LNCaP clone FGC (cell line): ENCODE measurements around the gene USP49.

Source experiments
- DNase-seq: peaks from one replicate; pipeline ENCODE4 v3.0.0-alpha.2; 2011; ENCODE audit warnings: low read depth
- H3K4me3 ChIP-seq: 2 replicates; pipeline ENCODE4 v1.5.1; 2011; ENCODE audit warnings: mild to moderate bottlenecking, low read depth, low read length, control low read depth
- CTCF ChIP-seq: IDR thresholded peaks from 2 replicates; pipeline ENCODE4 v1.5.1; 2012; ENCODE audit warnings: mild to moderate bottlenecking; ENCODE audit not compliant: control insufficient read depth, insufficient read depth; ENCODE audit errors: extremely low read depth

The USP49 gene

DNA sequence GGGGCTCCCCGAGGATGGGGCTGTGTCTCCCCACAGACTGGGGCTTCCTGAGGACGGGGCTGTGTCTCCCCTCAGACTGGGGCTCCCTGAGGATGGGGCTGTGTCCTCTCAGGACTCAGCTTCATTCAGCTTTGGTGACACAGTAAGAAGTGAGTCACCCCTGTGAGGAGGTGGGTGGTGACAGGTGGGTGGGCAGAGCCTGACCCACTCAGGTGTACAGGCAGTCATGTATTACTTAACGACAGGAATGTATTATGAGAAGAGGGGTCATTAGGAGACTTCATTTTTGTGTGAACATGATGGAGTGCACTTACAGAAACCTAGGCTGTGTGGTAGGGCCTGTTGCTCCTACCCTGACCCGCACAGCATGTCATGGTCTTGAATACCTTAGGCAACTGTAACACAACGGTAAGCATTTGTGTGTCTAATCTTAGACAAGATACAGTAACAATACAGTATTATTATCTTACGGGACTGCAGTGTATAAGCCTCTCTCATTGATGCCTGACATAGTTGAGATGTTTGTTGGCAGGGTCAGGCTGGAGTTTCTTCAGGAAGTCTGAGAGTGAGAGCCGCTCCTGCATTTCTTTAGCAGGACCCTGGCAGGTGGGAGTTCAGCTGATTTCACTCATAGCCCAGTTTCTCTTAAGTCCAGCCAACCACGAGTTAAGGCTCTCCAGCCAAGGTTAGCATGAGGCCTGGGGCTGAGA lies 137.1 kb downstream of the USP49 start:
- no peak for DNase-seq
- TF ChIP-seq CTCF, result no peak
- no peak overlapping the region for H3K4me3 ChIP-seq

- H3K4me3 ChIP-seq, result no peak overlapping the region
- TF ChIP-seq CTCF, result no peak
These were observed 137.9 kb downstream of the USP49 start for GRCh38 chr6:41757271-41757670.

GRCh38 chr6:41756354-41756753 lies 138.8 kb downstream of the USP49 start:
- H3K4me3 ChIP-seq, result no peak overlapping the region
- DNase-seq, result no peak
- TF ChIP-seq CTCF, result no peak

More at GRCh38 chr6:41757271-41757670, 137.9 kb downstream of the USP49 start:
- no peak for DNase-seq

DNA sequence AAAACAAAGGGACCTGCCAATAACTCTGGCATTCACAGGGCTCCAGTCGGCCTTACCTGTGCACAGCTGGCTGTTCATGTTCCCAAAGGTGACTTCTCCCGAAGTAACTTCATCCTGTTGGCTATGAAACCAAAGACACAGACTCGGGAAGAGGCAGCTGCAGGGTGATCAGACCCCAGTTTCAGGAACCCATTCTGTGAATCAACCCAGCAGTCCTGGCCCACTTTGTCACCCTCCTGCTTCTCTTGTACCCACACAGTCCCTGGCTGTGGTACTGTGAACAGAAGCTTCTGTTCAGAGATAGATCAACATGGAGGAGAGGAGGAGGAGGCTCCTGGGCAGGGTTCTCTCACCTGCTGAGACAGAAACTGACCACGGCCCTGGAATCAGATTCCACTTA lies 139.3 kb downstream of the USP49 start:
- no peak for DNase-seq
- H3K4me3 ChIP-seq, result no peak overlapping the region
- no peak for TF ChIP-seq CTCF

GRCh38 chr6:41750374-41750773 lies 144.8 kb downstream of the USP49 start:
- H3K4me3 ChIP-seq, result no peak overlapping the region
- no peak for TF ChIP-seq CTCF
- DNase-seq, result no peak

DNA sequence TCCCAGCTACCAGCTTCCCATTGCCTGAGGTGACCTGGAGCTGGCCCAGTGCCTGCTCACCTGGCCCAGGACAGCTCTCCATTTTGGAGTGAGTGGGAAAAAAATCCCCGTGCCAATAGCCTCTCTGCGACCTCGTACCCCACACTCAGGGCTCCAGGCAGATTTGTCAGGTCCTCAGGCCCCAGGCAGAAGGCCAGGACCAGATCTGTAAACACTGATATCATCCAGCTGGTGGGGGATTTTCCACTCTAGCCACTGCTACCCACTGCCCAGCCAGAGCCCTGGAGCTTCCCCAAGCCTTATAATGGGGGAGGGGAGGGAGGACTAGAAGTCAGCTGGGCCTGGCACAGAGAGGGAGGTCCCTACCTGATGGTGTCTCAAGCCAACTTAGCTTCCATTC lies 146.6 kb downstream of the USP49 start:
- DNase-seq, result no peak

More for the DNA sequence above, 146.6 kb downstream of the USP49 start:
- no peak for TF ChIP-seq CTCF
- H3K4me3 ChIP-seq, result no peak overlapping the region
